ENCODE data around the gene BAHCC1.

Gene BAHCC1

GRCh38 chr17:81445642-81446503 lies 50.6 kb downstream of the BAHCC1 start:
- DNase-seq, result no peak

- no peak for DNase-seq
These were observed 52.2 kb downstream of the BAHCC1 start for GRCh38 chr17:81447331-81447933.

GRCh38 chr17:81448442-81448841 lies 53.2 kb downstream of the BAHCC1 start:
- no peak for DNase-seq

- DNase-seq, result no peak
These were observed 53.7 kb downstream of the BAHCC1 start for GRCh38 chr17:81448950-81449349.

- DNase-seq, result no peak
These were observed 54.1 kb downstream of the BAHCC1 start for GRCh38 chr17:81449351-81449750.

GRCh38 chr17:81451823-81452222 lies 56.6 kb downstream of the BAHCC1 start:
- DNase-seq, result no peak

GRCh38 chr17:81452551-81452950 lies 57.3 kb downstream of the BAHCC1 start:
- DNase-seq, result no peak

- no peak for DNase-seq
These were observed 57.8 kb downstream of the BAHCC1 start for GRCh38 chr17:81453076-81453475.

GRCh38 chr17:81453712-81454111 lies 58.5 kb downstream of the BAHCC1 start:
- no peak for DNase-seq

GRCh38 chr17:81454473-81454872 lies 59.2 kb downstream of the BAHCC1 start:
- no peak for DNase-seq

GRCh38 chr17:81455387-81455786 lies 60.1 kb downstream of the BAHCC1 start:
- no peak for DNase-seq

GRCh38 chr17:81456091-81456490 lies 60.8 kb downstream of the BAHCC1 start:
- no peak for DNase-seq

- no peak for DNase-seq
These were observed 61.5 kb downstream of the BAHCC1 start for GRCh38 chr17:81456798-81457197.

- no peak for DNase-seq
These were observed 62.1 kb downstream of the BAHCC1 start for GRCh38 chr17:81457401-81457800.

- DNase-seq, result no peak
These were observed 62.8 kb downstream of the BAHCC1 start for GRCh38 chr17:81457917-81458555.

- DNase-seq, result no peak
These were observed 63.4 kb downstream of the BAHCC1 start for GRCh38 chr17:81458628-81459027.

GRCh38 chr17:81459224-81459623 lies 64.0 kb downstream of the BAHCC1 start:
- DNase-seq, result no peak

- DNase-seq, result no peak
These were observed 64.6 kb downstream of the BAHCC1 start for GRCh38 chr17:81459864-81460263.

- DNase-seq, result no peak
These were observed 65.7 kb downstream of the BAHCC1 start for GRCh38 chr17:81460856-81461460.

GRCh38 chr17:81461607-81462500 lies 66.6 kb downstream of the BAHCC1 start:
- no peak for DNase-seq

GRCh38 chr17:81462506-81463125 lies 67.4 kb downstream of the BAHCC1 start:
- no peak for DNase-seq

- DNase-seq, result no peak
These were observed 68.2 kb downstream of the BAHCC1 start for GRCh38 chr17:81463506-81463905.
